Stimulated activated CD4-positive, alpha-beta T cell treated with anti-CD3 and anti-CD28 coated beads, Interleukin-2, amount 100 ng/mL, for 4 hours (primary cell): ENCODE data around the gene SLC9A3.
"Not testable (repeated sequence)": the region's sequence is repeated elsewhere in the genome, so short reads cannot be mapped to it uniquely, and the experiment has no call there.

Experiments
- DNase-seq: peaks from one replicate; pipeline ENCODE4 v3.0.0-alpha.2; 2020; ENCODE audit warnings: low read depth

Gene SLC9A3

DNA sequence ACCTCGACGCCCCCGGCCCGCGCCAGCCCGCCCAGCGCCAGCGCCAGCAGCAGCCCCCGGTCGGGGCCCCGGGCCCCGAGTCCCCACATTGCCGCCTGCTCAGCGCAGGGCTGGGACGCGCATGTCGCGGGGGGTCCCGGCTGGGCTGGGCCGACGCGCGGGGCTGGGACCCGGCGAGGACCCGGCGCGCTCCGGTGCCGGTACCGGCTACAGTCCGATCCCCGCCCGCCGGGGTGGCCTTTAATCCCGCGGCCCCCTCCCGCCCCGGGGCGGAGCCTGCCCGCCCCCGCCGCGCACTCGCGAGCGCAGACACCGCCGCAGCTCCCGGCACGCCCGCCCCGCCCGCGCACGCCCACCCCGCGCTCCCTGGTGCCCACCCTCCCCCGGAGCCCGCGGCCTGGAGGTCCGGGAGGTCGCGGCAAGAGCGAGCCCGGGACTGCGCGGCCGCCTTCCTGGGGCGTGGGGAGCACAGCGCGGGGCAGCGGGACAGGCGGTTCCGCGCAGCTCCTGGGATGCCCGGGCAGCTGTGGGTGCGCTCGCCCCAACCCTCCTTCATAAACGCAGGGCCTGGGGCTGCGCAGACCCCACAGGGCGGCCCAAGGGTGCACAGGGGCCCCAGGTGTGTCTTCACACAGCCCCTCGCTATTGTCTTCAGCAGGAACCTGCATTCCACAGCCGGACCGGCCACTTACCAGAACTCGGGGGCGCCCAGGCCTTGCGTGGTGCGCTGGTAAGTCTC is at the start of gene SLC9A3:
Gene SLC9A3, minus strand, starts transcription at position 216 of the 739 bp plus-strand sequence.
- no peak for DNase-seq

DNA sequence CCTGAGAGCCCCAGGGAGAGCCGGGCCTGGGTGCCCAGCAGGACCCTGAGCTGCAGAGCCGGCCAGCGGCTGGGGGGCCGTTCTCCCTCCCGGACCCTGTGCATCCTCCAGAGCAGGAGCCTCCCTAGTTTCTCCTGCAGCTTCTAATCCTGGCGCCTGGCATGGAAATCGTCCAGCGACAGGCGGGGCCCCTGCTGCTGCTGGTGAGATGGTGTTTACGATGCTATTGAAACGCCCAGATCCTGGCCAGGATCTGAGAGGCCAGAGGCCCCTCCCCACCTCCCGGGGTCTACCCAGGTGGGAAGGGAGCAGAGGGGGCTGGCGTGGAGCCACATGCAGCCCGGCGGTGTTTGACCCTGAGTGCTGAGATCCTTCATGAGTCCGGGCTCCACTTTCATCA is 49.7 kb upstream of the SLC9A3 start:
- DNase-seq = no peak

DNA sequence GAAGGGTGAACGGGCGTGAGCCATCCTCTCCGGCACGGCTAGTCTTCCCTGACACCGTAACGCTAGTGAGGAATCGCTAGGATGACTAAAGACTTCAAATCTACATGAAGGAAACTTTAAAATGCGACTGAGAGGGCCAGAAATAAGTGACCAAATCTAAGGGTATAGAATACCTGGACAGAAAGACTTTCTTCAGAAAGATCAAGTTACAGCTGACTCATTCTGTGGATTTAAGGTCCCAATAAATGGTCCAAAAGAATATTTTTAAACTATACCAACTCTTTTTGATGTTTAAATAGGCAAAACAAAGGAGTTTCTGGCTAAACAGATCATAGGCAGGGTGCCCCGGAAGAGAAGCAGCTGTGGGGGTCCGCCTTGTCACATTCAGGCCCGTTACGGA is 49.0 kb upstream of the SLC9A3 start:
- DNase-seq = no peak

DNA sequence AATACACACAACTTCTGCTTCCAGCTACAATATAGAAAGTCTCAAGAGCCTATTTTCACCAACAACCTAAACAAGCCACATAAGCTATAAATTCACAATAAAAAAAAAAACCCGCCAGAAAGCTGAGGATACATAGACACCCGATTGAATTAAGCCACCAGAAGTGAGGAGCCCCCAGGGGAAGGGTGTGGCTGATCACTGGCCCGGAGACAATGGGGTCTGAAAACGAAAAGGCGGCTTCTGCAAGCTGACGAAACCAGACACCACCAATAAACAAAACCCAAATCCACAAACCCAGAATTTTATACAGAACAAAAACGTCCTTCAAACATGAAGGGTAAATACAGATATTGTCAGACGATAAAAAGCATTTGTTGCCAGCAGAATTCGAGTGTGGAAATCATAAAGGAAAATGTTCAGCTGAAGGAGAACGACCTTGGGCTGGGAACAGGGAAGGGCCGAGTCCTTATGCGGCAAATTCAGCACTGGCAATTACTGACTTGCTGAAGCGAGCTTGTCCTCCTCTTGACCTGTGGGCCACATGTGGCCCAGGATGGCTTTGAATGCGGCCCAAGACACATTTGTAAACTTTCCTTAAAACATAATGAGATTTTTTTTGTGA is 48.3 kb upstream of the SLC9A3 start:
- no peak for DNase-seq

GRCh38 chr5:571791-572190 is 47.5 kb upstream of the SLC9A3 start:
- DNase-seq = no peak

GRCh38 chr5:570886-571285 is 46.6 kb upstream of the SLC9A3 start:
- no peak for DNase-seq

DNA sequence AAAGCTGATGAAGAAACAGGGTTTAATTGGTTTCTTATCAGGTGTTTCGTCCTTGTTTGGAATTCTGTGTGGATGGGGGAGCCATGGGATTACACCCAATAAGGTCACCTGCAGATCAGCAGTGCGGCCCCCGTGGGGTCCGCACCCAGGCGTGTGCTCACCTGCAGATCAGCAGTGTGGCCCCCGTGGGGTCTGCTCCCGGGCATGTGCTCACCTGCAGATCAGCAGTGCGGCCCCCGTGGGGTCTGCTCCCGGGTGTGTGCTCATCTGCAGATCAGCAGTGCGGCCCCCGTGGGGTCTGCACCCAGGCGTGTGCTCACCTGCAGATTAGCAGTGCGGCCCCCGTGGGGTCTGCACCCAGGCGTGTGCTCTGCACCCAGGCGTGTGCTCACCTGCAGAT is 46.2 kb upstream of the SLC9A3 start:
- DNase-seq = no peak

DNA sequence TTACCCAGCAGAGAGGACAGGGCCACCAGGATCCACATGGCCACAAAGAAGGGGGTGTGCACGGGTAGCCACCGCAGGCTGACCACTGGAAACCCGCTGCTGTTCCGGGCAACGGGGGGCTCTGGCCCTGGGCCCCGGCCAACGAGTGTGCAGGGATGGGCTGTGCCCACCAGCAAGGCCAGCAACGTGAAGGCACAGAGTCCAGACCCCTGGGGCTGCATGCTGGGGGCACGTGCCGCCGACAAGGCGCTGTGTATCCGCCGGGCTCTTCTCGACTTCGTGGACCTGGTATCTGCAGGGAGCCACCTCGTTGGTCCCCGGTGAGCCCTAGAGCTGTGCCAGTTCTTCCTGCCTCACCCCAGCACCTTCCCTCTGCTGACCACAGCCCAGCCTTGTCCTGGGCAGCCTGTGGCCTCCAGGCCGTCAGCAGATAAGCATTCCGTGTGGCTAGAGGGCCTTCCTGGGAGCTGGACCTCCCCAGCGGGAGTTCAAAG is 45.7 kb upstream of the SLC9A3 start:
- DNase-seq = no peak

GRCh38 chr5:569358-569867 is 45.2 kb upstream of the SLC9A3 start:
- DNase-seq = no peak

GRCh38 chr5:568809-569208 is 44.6 kb upstream of the SLC9A3 start:
- DNase-seq = no peak

DNA sequence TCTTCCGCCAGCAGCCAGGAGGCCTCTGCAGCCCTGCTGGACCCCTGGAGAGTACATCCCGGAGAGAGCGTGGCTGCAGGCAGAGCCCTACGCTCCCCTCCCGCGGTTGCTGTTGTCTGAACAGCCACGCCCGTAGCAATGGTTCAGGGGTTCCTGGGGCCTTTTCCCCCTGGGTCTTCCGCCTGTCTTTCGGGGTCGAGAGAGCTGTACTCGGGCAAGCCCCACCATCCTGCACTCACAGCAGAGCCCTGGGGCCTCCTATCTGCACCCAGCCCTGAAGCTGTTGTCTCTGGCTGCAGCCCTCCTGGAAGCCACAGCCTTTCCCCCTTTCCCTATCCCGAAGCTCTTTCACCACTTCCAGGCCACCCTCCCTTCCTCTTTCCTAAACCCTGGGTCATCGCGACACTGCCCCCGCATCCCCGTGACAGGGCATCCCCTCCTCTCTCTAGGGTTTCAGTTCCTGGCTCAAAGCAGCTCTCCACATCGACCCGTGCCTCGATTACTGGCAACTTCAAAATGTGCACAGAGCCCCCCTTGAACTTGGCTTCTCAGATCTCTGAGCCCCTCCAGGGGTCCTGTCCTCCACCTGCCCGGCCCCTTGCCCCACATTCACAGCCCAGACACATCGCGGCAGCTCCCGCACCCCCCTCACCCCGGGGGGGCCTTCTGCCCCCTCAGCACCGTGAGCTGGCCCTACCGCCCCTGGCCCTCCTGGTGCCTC is 44.0 kb upstream of the SLC9A3 start:
- no peak for DNase-seq

- no peak for DNase-seq
These were observed 43.4 kb upstream of the SLC9A3 start for GRCh38 chr5:567664-568060.

- DNase-seq = no peak
These were observed 42.5 kb upstream of the SLC9A3 start for GRCh38 chr5:566636-567309.

GRCh38 chr5:565782-566440 is 41.7 kb upstream of the SLC9A3 start:
- DNase-seq = no peak

GRCh38 chr5:561408-561807 is 37.2 kb upstream of the SLC9A3 start:
- no peak for DNase-seq

DNA sequence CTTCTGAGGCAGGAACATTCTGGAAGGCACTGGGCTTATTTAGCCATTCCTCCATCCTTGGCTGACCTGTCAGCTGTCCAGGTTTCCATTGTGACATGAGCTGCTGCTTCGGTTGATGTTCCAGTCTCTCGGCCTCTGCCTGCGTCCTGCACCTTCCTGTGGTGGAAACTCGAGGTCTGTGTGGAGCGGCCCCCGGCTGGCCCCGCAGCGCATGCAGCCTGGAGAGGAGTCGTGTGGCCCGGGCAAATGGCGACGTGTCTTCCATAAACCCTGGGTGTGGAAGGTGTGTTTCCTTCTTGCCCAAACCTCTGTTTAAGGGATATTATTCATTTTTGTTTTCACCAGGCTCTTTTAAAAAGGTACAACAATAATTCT is 36.5 kb upstream of the SLC9A3 start:
- no peak for DNase-seq

GRCh38 chr5:558871-559503 is 34.7 kb upstream of the SLC9A3 start:
- no peak for DNase-seq

DNA sequence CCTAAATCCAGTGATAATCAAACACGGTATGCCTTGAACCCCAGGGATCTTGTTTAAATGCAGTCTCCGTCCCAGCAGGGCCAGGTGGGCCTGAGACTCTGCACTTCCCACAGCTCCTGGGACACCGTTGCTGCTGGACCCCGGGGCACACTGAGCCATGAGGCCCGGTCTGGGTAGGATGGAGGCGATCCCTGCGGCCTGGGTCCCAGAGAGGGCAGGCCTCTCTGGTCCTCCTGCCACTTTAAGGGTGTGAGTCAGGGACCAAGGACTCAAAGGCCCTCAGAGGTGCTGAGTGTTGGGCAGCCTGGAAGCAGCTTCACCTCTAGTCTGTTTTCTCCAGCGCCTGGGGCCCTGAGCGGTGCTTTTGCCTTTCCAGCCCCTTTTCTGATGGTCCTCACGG is 34.1 kb upstream of the SLC9A3 start:
- no peak for DNase-seq

DNA sequence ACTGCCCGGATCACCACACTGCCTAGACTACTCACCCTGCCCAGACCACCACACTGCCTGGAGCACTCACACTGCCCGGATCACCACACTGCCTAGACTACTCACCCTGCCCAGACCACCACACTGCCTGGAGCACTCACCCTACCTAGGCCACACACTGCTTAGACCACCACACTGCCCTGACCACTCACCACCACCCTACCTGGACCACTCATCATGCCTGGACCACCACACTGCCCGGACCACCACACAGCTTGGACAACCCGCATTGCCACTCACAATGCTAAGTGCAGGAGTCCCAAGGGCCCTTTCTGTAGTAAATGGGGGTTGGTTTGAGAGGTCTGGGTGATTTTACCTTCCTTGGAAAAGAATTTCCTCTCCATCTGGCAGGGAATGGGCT is 33.7 kb upstream of the SLC9A3 start:
- not testable (repeated sequence) for DNase-seq

DNA sequence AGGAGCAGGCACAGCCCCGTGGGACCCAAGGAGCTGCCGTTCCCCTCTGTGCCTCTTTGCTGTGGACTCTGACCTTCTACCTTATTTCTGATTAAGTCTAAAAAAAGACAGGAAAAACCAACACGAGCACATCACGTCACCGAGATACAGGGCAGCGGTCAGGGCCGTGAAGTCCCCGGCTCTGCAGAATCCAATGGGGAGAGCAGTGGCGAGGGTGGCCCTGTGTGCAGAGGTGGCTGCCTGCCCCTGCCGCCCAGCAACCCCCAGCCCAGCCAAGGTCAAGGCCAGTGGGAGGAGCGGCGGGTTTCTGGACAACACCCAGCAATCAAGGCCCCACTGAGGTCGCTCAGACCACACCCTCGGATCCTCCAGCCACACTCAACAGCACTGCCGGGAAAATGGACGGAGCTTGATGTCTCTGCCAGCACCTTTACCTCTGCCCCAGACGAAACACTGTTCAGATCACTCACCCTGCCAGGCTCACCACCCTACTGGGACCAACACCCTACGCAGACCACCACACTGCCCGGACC is 32.7 kb upstream of the SLC9A3 start:
- DNase-seq = no peak

DNA sequence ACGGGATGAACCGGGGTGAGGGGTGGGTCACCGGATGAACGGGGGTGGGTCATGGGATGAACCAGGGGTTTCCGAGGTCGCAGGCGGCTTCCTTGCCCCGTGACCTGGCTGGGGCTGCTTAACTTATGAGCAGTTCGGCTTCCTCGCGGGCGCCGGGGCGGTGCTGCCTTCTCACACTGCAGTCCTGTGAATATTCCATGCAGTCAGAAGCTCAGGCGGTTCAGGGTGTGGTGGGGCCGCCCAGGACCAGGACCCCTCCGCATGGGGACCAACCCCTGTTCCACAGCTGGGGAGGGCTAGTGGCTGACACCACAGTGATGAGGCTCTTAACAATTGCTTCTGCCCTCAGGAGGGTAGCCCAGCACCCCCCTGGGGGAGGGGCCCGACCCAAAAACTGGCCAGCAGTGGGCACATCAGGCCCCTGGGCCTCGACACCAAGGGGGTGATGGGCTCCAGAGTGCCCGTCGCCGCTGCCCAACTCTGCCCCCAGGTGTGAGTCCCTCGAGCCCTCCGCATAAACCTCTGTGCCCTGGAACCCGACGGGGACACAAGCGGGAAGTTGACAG is 30.9 kb upstream of the SLC9A3 start:
- no peak for DNase-seq
